RPMI8226 (cell line): ENCODE results near the gene TEX54.
"Not testable (repeated sequence)": the region's sequence is repeated elsewhere in the genome, so short reads cannot be mapped to it uniquely, and the experiment has no call there.

Source experiments
- DNase-seq: peaks from one replicate; pipeline ENCODE4 v3.0.0-alpha.2; 2015

Gene TEX54

DNA sequence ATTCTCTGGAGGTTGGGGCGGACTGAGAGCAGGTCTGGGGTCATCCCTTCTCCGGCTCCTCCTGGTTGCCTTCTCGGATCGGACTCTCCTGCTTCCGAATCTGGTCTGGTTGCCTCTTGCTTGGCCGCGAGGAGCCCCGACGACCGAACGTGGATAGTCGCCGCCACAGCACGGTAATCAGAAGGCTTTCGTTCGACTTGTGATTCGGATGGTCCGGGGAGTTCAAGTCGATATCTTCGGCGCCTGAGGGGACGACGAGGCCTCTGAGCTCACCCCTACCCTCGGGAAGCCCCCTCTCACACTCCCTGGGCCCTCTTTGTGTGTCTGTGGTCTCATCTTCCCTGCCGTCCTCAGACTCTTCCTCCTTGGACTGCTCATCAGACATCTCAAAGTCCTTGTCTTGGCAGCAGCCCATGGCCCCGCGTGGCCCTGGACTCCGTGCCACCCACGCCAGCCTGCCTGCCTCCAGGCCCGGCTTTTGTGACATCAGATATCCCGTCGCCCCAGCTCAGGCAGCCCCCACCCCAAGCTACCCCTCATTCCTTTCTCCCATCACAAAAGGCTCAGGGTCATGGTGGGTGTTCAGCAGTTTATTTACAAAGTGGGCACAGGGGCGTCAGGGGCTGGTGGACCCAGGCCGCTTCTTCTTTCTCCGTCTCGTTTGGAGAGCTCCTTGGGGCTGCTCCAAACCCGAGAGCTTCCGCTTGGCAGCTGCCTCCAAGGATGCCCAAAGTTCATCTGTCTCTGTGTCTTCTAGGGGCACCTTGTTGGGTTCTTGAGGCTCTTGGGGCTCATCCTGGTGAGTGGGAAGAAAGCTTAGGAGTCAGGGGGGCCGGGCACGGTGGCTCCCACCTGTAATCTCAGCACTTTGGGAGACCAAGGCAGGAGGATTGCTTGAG lies at the start of gene TEX54:
TSS of gene TEX54 (minus strand) at position 506 of the 899 bp plus-strand sequence.
- DNase-seq: peak; percentile 22

DNA sequence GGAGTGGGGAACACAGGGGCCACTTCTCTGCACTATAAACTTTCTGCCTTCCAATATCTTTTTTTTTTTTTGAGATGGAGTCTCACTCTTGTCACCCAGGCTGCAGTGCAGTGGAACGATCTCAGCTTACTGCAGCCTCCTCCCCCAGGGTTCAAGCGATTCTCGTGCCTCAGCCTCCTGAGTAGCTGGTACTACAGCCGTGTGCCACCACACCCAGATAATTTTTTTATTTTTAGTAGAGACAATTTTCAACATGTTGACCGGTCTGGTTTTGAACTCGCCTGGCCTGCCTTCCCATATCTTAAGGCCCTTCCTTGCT lies 49.7 kb upstream of the TEX54 start:
- no peak for DNase-seq

DNA sequence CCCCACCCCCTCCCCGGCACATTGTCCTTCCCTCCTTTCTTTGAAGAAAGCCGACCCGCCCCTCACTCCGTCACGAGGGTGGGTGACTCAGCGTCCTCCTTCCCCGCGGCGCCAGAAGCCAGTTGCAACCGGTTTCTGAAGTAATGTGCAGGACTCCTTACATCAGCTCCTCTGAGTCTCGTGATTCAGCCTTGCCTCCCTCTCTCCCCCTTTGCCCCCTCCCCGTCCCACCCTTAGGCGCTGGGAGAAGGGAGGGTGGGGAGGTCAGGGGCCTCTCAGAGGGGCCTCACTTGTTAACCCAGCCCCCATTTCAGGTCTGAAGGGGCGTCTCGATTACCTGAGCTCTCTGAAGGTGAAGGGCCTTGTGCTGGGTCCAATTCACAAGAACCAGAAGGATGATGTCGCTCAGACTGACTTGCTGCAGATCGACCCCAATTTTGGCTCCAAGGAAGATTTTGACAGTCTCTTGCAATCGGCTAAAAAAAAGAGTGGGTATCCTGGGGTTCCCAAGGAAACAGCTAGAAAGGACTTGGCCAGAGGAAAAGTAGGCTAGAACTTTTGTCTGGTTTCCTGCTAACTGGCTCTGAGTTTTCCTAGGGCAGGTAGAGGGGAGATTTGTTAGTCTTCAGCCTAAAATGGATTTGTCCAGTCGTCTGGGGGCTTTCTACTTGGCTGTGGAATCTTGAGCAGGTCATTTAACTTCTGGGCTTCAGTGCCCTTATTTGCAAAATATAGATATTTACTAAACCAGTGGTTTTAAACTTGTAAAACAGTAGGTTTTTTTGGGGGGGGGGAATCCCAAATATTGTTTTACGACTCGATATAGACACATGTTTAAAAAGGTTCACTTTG lies 49.2 kb upstream of the TEX54 start:
- DNase-seq: peak; percentile 96

DNA sequence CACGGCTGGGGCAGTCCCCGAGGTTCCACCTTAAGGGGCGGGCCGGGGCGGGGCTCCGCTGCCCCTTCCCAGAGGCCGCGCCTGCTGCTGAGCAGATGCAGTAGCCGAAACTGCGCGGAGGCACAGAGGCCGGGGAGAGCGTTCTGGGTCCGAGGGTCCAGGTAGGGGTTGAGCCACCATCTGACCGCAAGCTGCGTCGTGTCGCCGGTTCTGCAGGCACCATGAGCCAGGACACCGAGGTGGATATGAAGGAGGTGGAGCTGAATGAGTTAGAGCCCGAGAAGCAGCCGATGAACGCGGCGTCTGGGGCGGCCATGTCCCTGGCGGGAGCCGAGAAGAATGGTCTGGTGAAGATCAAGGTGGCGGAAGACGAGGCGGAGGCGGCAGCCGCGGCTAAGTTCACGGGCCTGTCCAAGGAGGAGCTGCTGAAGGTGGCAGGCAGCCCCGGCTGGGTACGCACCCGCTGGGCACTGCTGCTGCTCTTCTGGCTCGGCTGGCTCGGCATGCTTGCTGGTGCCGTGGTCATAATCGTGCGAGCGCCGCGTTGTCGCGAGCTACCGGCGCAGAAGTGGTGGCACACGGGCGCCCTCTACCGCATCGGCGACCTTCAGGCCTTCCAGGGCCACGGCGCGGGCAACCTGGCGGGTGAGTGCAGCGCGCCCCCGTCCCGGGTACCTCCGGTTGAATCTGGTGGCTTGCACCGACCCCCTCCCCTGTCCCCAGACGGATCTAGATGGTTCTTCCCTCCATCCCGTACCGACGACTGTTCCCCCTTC lies 48.4 kb upstream of the TEX54 start, which contains the start of gene SLC3A2:
TSS of gene SLC3A2 (plus strand) at position 94 of the 776 bp plus-strand sequence. CDS start at position 222, 128 bp downstream.
- DNase-seq: peak; percentile 95

DNA sequence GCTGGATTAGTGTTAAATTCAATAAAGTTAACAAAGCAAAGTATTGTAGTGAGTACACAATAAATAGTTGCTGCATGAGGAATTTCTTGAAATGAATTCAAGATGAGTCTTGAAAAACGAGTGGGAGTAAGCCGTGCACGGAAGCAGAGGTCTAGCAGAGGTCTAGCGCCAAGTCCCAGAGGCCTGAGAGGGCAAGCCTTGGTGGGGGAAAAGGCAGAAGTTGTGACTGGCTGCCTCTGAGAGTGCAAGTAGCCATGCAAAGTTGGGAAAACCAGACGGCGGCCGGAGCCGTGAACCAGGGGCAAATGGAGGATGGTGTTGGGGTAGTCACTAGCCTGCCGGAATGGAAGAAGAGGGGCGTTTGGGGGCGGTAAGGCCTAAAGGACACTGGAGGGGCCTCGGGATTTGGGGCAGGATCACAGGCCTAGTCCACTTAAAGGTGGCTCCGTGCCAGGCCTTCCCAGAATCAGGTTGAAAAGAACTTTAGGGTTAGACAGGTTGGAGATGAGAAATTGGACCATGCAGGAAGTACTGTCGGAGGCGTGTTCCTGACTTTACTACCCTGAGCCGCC lies 47.7 kb upstream of the TEX54 start:
- DNase-seq: peak; percentile 61

DNA sequence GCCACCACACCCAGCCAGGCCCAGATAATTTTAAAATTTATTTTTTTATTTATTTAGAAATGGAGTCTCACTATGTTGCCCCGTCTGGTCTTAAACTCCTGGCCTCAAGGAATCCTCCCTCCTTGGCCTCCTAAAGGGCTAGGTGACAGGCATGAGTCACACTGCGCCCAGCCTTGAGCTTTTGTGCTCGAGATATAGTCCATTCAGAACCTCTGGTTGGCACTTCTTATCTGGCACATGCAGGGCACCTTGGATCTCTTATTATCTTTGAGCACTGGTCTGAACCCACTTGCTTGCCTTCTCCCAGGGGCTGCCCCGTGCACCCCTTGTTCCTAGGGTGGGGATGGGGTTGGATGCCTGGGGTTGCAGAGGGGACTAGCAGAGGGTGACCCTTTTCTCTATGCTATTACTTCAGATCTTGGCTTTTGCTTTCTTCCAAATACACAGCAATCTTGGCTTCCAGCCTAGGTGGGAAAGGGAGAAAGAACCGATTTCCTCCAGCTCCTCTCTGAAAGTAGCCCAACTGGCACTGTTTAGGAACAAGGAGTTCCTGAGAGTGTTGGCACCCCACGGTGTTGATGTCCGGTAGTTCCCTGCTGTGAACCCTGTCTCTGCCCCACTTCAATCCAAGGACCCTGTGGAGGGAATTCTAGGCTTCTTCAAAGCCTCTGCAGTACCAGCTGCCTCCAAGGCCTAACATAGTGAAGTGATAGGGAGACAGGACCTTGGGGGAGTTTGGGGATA lies 46.8 kb upstream of the TEX54 start:
- DNase-seq: no peak

DNA sequence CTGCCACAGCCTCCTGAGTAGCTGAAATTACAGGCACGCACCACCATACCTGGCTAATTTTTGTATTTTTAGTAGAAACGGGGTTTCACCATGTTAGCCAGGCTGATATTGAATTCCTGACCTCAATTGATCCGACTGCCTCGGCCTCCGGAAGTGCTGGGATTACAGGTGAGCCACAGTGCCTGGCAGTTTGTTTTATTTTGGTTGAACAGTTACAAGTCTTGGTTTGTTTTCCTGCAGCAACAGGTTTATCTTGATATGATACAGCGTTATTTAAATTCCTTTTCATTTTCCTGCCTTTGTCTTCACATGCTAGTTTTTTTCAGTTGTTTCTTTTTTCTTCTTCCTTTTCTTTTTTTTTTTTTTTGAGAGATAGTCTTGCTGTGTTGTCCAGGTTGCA lies 44.1 kb upstream of the TEX54 start:
- DNase-seq: no peak

DNA sequence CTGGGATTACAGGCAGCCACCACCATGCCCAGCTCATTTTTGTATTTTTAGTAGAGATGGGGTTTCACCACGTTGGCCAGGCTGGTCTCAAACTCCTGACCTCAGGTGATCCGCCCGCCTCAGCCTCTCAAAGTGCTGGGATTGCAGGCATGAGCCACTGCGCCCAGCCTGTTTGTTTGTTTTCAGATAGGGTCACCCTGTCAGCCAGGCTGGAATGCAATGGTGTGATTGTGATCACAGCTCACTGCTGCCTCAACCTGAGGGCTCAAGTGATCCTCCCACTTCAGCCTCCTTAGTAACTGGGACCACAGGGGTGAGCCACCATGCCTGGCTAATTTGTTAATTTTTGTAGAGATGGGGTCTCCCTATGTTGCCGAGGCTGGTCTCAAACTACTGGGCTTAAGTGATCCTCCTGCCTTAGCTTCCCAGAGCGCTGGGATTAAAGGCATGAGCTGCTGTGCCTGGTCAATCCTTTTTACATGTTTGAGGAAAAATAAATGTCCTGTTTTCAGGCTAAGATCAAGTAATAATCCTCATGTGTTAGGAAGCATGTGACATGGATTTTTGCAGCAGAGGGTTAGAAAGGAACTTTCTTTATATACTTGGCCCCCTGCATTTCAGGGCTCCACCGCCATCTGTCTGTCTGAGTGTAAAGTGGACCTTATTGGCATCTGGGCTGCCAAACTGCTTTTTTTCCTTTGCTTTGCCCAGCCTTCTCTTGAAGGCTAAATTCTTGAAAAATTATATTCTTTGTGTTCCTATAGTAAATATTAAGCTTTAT lies 43.2 kb upstream of the TEX54 start:
- no peak for DNase-seq

DNA sequence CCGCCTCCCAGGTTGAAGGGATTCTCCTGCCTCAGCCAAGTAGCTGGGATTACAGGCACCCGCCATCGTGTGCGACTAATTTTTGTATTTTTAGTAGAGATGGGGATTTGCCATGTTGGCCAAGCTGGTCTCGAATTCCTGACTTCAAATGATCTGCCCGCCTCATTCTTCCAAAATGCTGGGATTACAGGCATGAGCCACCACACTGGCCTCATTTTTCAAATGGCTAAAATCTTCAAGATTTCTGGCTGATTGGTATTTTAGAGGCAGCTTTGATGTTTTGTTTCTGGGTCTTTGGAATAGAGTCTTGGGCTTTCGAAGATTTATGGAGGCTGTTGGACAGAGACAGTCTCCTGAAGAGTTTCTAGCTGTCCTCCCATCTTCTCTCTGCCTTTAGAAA lies 42.2 kb upstream of the TEX54 start:
- DNase-seq: no peak

DNA sequence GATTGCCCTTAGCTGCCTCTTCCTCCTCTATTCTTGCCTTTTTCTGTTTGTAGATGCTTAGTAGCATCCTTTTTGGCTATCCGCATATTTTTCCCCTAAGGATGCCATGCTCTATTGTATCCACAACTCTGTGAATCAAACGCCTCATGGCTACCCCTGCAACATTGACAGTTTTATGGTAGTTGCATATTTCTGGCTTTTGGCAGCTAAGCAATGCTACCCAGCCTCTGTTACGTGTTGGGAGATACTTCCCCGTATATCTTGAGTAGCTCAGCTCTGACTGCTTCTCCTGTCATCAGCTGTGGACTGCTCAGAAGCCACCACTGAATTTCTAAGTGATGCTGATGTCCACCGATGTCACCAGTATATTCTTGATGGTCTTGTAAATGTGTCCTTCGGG lies 33.0 kb upstream of the TEX54 start:
- DNase-seq: no peak

DNA sequence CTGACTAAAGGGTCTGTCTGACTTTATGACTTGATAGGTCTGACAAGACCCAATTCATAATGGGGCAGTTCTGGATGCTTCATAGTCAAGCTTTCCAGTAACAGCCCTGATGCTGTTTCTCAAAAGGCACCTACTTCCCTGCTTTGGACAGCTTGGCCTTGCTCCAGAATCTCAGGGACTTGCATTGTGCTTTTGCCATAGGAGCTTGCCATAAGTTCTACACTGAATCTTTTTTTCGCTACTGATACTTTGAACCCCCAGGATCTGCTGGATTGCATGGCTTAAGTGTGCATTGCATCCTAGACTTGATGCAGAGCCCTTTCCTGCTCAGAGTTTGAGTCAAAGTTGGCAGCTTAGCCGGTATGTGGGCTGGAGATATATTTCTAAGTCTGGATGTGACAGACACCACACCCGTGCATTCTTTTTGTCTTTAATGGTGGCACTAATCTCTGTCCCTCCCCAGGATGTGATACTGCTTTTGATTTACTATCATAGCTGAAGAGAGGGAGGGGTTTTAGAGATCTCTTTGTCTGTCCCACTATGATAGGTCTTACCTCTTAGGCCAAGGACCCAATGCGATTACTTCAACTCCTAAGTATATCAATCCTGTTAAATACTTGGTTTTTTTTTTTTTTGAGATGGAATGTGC lies 31.2 kb upstream of the TEX54 start:
- no peak for DNase-seq

DNA sequence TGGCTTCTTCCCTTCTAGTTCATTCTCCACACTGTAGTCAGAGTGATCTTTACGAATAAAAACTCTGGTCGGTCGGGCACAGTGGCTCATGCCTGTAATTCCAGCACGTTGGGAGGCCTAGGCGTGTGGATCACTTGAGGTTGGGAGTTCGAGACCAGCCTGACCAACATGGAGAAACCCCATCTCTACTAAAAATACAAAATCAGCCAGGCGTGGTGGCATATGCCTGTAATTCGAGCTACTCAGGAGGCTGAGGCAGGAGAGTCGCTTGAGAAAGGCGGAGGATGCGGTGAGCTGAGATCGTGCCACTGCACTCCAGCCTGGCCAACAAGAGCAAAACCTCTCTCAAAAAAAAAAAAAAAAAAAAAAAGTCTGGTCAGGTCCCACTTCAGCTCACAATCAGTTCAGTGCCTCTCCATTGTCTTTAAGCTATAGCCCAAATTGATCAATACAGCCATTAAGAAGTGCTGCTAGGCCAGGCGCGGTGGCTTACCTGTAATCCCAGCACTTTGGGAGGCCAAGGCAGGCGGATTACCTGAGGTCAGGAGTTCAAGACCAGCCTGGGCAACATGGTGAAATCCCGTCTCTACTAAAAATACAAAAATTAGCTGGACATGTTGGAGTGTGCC lies 29.0 kb upstream of the TEX54 start:
- peak; percentile 15 for DNase-seq

DNA sequence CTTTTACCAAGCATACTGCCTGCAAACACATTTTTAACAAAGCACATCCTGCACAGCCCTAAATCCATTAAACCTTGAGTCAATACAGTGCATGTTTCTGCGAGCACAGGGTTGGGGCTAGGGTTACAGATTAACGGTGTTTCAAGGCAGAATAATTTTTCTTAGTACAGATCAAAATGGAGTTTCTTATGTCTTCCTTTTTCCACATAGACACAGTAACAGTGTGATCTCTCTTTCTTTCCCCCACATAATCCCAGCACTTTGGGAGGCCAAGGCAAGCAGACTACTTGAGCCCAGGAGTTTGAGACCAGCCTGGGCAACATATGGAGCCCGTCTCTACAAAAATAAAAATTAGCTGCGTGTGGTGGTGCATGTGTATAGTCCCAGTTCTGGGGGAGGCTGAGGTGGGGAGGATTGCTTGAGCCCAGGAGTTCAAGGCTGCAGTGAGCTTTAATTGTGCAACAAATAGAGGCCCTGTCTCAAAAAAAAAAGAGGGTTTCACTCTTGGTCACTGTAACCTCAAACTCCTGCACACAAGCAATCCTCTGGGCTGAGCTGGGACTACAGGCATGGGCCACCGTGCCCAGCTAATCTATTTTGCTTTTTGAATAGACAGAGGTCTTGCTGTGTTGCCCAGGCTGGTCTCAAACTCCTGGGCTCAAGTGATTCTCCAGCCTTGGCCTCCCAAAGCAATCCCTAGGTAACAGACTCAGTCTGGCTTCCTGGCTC lies 28.4 kb upstream of the TEX54 start:
- DNase-seq: peak; percentile 10

DNA sequence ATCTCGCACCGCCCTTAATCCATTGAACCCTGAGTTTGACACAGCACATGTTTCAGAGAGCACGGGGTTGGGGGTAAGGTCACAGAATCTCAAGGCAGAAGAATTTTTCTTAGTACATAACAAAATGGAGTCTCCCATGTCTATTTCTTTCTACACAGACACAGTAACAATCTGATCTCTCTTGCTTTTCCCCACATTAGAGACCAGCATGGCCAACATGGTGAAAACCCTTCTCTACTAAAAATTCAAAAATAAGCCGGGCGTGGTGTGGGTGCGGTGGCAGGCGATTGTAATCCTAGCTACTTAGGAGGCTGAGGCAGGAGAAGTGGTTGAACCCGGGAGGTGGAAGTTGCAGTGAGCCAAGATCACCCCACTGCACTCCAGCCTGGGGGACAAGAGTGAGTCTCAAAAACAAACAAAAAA lies 26.7 kb upstream of the TEX54 start:
- DNase-seq: not testable (repeated sequence)

DNA sequence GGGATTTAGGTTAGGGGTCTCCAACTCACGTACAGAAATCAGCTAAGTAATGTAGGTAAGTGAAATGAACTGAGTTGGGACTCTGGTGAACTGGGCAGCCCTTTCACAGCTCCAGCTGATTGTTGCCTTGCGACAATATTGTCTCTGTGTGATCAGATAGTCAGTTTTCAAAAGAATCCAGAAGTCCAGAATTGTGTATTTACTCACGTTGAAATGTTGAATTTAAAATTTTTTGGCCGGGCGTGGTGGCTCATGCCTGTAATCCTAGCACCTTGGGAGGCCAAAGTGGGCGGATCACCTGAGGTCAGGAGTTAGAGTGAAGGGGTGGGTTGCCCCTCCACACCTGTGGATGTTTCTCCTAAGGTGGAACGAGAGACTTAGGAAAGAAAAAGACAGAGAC lies 25.6 kb upstream of the TEX54 start:
- peak; percentile 2 for DNase-seq

DNA sequence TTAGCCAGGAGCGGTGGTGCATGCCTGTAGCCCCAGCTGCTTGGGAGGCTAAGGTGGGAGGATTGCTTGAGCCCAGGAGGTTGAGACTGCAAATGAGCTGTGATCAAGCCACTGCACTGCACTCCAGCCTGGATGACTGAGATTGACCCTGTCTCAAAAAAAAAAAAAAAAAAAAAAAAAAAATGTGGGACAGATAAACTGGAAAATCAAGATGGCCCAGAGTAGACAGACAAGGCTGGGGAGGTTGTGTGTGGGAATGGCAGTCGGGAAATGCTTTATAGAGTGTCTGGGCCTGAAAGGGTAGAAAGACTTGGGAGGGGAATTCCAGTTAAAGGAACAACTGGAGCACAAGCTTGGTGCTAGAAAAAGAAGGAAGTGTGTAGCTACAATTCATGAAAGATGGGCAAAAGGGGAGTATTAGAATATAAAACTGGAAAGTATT lies 24.9 kb upstream of the TEX54 start:
- peak; percentile 2 for DNase-seq

DNA sequence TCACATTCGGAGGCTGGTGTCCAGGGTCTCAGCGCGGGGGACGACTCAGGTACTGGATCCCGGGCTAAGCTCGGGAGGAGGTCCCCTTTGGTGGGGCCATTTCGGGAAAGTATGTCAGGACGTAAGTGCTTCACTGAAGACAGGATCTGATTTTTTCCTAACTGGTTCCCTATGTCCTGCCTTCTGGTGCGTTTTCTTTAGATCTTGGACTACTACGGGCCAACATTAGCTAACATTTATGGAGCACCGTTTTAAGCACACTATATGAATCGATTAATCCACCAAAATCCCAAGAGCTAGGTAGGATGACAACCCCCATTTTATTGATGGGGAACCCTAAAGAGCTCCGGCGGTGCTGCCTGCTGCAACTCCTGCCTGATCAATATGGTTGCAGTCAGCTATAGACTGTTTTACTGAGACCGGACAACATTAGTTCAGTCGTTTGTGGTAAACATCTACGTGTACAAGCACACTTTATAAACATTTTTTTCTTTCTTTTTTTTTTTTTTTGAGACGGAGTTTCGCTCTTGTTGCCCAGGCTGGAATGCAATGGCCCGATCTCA lies 23.8 kb upstream of the TEX54 start:
- DNase-seq: peak; percentile 40

DNA sequence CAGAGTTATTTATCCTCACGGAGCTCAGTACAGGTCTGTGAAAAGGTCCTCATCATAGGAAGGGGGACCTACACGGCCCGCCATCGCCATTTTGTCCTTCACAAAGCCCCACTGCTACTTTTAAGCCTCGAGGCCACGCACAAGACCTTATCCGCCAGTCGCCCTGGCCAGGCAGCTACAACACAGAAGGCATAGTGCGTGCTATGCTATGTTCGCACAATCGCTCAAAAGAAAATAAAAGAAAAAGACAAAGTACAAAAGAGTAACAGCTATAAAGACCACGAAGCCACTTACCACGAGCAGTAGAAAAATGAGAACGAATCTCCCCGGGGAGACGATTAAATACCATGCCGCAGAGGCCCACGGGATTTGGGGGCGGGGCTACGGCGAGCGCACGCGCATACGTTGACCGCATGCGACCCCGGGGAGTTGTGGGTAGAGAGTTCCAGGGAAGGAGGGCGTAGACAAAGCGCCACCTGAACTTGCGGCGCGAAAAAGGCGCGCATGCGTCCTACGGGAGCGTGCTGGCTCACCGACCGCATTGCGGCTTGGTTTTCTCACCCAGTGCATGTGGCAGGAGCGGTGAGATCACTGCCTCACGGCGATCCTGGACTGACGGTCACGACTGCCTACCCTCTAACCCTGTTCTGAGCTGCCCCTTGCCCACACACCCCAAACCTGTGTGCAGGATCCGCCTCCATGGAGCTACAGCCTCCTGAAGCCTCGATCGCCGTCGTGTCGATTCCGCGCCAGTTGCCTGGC lies 23.1 kb upstream of the TEX54 start:
- DNase-seq: peak; percentile 100
